ENCODE results near the gene WNT3.

The WNT3 gene

DNA sequence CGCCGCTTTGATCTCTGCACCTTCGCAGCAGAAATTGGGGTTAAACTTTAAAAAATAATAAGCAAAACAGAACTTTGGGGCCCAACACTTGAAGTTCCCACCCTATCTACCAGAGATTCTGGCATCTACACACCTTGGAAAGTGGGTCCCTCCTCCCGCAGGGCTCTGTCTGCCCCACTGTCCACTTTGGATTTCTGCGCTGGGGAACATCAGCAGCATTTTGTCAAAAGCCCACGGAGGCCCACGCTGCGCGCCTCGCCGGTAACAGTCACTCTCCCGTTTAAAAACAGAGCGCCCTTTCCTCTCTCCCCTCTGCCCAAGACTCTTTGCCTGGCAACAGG is 32.2 kb upstream of the WNT3 start:
- Histone ChIP-seq H3K36me3 (ENCODE audit: insufficient read depth, low read length) (no peaks in the 10 kb centered on the region), H3K4me2 (ENCODE audit: low read length) (no peak overlapping the region), H3K4me1 (ENCODE audit: insufficient read depth, low read length, severe bottlenecking) (no peaks in the 10 kb centered on the region), H3K79me2 (ENCODE audit: insufficient read depth, low read length) (no peaks in the 10 kb centered on the region), H3K27ac (ENCODE audit: low read depth, low read length, poor library complexity, severe bottlenecking) (no peak overlapping the region), H3F3A (ENCODE audit: insufficient read depth, low read length) (no peaks in the 10 kb centered on the region), H2AFZ (ENCODE audit: low read length) (no peak overlapping the region), H3K9me2 (ENCODE audit: low read depth, low read length) (no peaks in the 10 kb centered on the region), H4K20me1 (ENCODE audit: insufficient read depth, low read length) (no peaks in the 10 kb centered on the region), H3K27me3 (ENCODE audit: insufficient read depth, low read length) (0 out of 2 replicates have a peak, but pooled peaks cover 4% of the 10 kb centered on the region), H3K9ac (ENCODE audit: low read length) (no peak overlapping the region), H3K4me3 (ENCODE audit: low read depth, low read length, poor library complexity, severe bottlenecking) (no peak overlapping the region), H3K9me3 (ENCODE audit: low read length) (no peaks in the 10 kb centered on the region)
- TF ChIP-seq, protein P1, sequence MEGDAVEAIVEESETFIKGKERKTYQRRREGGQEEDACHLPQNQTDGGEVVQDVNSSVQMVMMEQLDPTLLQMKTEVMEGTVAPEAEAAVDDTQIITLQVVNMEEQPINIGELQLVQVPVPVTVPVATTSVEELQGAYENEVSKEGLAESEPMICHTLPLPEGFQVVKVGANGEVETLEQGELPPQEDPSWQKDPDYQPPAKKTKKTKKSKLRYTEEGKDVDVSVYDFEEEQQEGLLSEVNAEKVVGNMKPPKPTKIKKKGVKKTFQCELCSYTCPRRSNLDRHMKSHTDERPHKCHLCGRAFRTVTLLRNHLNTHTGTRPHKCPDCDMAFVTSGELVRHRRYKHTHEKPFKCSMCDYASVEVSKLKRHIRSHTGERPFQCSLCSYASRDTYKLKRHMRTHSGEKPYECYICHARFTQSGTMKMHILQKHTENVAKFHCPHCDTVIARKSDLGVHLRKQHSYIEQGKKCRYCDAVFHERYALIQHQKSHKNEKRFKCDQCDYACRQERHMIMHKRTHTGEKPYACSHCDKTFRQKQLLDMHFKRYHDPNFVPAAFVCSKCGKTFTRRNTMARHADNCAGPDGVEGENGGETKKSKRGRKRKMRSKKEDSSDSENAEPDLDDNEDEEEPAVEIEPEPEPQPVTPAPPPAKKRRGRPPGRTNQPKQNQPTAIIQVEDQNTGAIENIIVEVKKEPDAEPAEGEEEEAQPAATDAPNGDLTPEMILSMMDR (IDR thresholded peaks at IDR 0.05; ENCODE audit: low read length) = no peak
- no peak for TF ChIP-seq EZH2 (IDR thresholded peaks at IDR 0.05; ENCODE audit: borderline replicate concordance, low read length)

DNA sequence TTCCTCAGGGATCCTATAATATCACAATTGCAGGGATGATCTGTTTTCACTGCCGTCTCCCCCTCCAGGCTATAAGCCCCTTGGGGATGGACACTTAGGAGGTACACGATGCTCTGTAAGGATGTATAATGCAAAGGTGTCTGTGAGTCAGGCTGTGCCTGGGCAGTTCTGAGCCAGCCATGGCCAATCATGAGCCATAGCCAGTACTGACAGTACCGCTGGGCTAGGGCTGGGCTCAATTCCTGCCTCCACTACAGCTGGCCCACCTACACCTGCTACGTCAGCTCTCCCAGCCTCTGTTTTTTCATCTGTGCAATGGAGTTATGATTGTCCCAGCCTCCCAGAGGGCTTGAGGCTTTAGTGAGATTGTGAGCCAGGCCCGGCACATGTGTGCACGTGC is 30.0 kb upstream of the WNT3 start:
- Histone ChIP-seq H3K79me2 (ENCODE audit: insufficient read depth, low read length) (no peaks in the 10 kb centered on the region), H2AFZ (ENCODE audit: low read length) (no peak overlapping the region), H3K9me2 (ENCODE audit: low read depth, low read length) (no peaks in the 10 kb centered on the region), H3K9me3 (ENCODE audit: low read length) (peaks cover under 1% of the 10 kb centered on the region; the same call in 1 of the 2 replicates), H3K4me2 (ENCODE audit: low read length) (no peak overlapping the region), H3K4me3 (ENCODE audit: low read depth, low read length, poor library complexity, severe bottlenecking) (no peak overlapping the region), H3K27me3 (ENCODE audit: insufficient read depth, low read length) (0 out of 2 replicates have a peak, but pooled peaks cover 4% of the 10 kb centered on the region), H3K27ac (ENCODE audit: low read depth, low read length, poor library complexity, severe bottlenecking) (no peak overlapping the region), H4K20me1 (ENCODE audit: insufficient read depth, low read length) (no peaks in the 10 kb centered on the region), H3K4me1 (ENCODE audit: insufficient read depth, low read length, severe bottlenecking) (no peaks in the 10 kb centered on the region), H3K36me3 (ENCODE audit: insufficient read depth, low read length) (no peaks in the 10 kb centered on the region), H3F3A (ENCODE audit: insufficient read depth, low read length) (no peaks in the 10 kb centered on the region), H3K9ac (ENCODE audit: low read length) (no peak overlapping the region)
- TF ChIP-seq, protein P1 (IDR thresholded peaks at IDR 0.05; ENCODE audit: low read length) = no peak
- TF ChIP-seq EZH2 (IDR thresholded peaks at IDR 0.05; ENCODE audit: borderline replicate concordance, low read length) = no peak

DNA sequence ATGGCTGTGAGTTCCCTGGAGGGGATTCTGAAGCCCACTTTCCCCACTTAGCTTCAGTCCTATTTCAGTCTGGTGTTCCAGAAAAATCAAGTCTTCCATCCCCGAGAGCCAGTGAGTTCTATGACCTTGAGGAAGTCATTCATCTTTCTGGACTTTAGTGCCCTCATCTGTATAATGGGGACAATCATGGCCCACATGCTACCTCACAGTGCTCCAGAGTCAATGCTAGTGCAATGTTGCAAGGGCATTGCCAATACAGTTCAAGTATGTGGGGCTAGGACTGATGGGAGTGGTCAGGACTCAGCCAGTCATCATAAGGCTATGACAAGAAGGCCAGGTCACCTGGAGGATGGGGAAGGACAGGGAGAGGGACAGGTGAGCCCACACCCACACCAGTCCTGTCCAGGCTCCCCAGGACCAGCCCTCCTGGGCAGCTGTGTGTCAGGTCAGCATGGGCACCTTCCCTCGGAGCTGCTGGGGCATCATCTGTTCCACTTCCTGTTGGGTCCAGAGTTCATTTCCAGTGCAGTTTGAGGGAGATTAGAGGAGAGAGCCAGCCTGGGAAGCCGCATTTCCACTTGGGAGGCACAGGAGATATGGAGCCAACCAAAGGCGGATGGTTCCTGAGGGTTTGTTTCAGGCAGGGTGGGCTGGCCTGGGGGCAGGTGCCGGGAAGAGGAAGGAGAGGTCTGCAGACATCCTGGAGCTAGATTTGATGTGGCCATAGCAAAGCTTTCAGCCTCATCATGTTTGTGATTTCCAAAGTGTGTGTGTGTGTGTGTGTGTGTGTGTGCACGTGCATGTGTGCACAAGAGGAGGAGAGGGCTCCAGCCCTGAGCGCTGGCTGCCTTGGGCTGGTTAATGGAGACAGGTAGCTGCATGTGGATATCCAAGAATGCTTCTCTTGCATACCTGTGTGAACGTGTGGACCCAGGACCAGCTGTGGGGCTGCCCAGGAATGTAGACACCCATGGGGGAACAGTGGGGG is 29.0 kb upstream of the WNT3 start:
- H3K9me2 ChIP-seq (ENCODE audit: low read depth, low read length) = no peaks in the 10 kb centered on the region
- no peaks in the 10 kb centered on the region for H3K36me3 ChIP-seq (ENCODE audit: insufficient read depth, low read length)
- H3K79me2 ChIP-seq (ENCODE audit: insufficient read depth, low read length) = no peaks in the 10 kb centered on the region
- no peak overlapping the region for H3K4me2 ChIP-seq (ENCODE audit: low read length)
- no peak overlapping the region for H2AFZ ChIP-seq (ENCODE audit: low read length)
- no peaks in the 10 kb centered on the region for H4K20me1 ChIP-seq (ENCODE audit: insufficient read depth, low read length)
- no peak overlapping the region for H3K9ac ChIP-seq (ENCODE audit: low read length)
- H3K4me3 ChIP-seq (ENCODE audit: low read depth, low read length, poor library complexity, severe bottlenecking) = no peak overlapping the region
- no peak overlapping the region for H3K27ac ChIP-seq (ENCODE audit: low read depth, low read length, poor library complexity, severe bottlenecking)
- 0 out of 2 replicates have a peak, but pooled peaks cover 4% of the 10 kb centered on the region for H3K27me3 ChIP-seq (ENCODE audit: insufficient read depth, low read length)
- TF ChIP-seq, protein P1 (IDR thresholded peaks at IDR 0.05; ENCODE audit: low read length) = no peak
- TF ChIP-seq EZH2 (IDR thresholded peaks at IDR 0.05; ENCODE audit: borderline replicate concordance, low read length) = no peak
- H3K9me3 ChIP-seq (ENCODE audit: low read length) = peaks cover 10% of the 10 kb centered on the region
- no peaks in the 10 kb centered on the region for H3K4me1 ChIP-seq (ENCODE audit: insufficient read depth, low read length, severe bottlenecking)
- H3F3A ChIP-seq (ENCODE audit: insufficient read depth, low read length) = no peaks in the 10 kb centered on the region

Data from OCI-LY1 (cell line).